Activated CD8-positive, alpha-beta T cell treated with anti-CD3 and anti-CD28 coated beads, Interleukin-2, amount 10 ng/mL, durations not matched to agents 7 days and 5 days (primary cell): ENCODE data around the gene AP1S3. TPM values are rescaled to one million over a fixed set of nuclear protein-coding genes. Genes with fewer than 3 reads are reported as not detected.
"Not testable (repeated sequence)": the region's sequence is repeated elsewhere in the genome, so short reads cannot be mapped to it uniquely, and the experiment has no call there.

Source experiments
- ATAC-seq: fragments of 150-1000 bp; cut with Tn5 transposase; one replicate; pipeline ENCODE4 v1.10.0; 2021; ENCODE audit warnings: moderate library complexity
- CTCF ChIA-PET: fragments of 350-600 bp; sonication (Branson Sonifier 250); formaldehyde crosslinking; loops from one replicate; lab custom pipeline; 2021; ENCODE audit warnings: antibody characterized with exemption; lab: Charles Lee
- POLR2A ChIA-PET: fragments of 350-600 bp; sonication (Branson Sonifier 250); formaldehyde crosslinking; loops from one replicate; lab custom pipeline; 2021; ENCODE audit warnings: antibody characterized with exemption; lab: Charles Lee
- DNase-seq: peaks from one replicate; pipeline ENCODE4 v3.0.0-alpha.2; 2020
- H3K27ac Mint-ChIP-seq: one replicate; pipeline ENCODE4 v1.8.0; 2021; ENCODE audit warnings: mild to moderate bottlenecking, mixed read lengths
- H3K27me3 Mint-ChIP-seq: one replicate; pipeline ENCODE4 v1.8.0; 2021; ENCODE audit warnings: low read depth, mixed read lengths
- H3K36me3 Mint-ChIP-seq: one replicate; pipeline ENCODE4 v1.8.0; 2021; ENCODE audit warnings: low read depth, mixed read lengths
- H3K4me1 Mint-ChIP-seq: one replicate; pipeline ENCODE4 v1.8.0; 2021; ENCODE audit warnings: low read depth, mixed read lengths
- H3K4me3 Mint-ChIP-seq: one replicate; pipeline ENCODE4 v1.8.0; 2021; ENCODE audit warnings: mild to moderate bottlenecking, mixed read lengths
- H3K9me3 Mint-ChIP-seq: one replicate; pipeline ENCODE4 v1.8.0; 2022; ENCODE audit warnings: mixed read lengths; ENCODE audit not compliant: insufficient read depth
- total RNA-seq, 2 experiments: library from RNA; stranded (reverse); gene quantifications; one replicate each; pipeline ENCODE4 v1.2.3, GENCODE V29; 2021

The AP1S3 gene
- total RNA-seq, 2 experiments from 2014 or later = 9.1 TPM

GRCh38 chr2:223772363-223772762, 65.0 kb downstream of the AP1S3 start:
- Mint-ChIP-seq H3K4me3 (no peak overlapping the region), H3K4me1 (peaks cover 14% of the 10 kb centered on the region), H3K27ac (no peak overlapping the region), H3K9me3 (no peaks in the 10 kb centered on the region), H3K36me3 (peaks cover 21% of the 10 kb centered on the region), H3K27me3 (no peaks in the 10 kb centered on the region)
- no peak for DNase-seq
- ChIA-PET CTCF (interaction anchor here (1.2 to 2.0 kb wide), 2 partner anchors 9 to 12 kb away, joined by 3 to 8 read pairs; no protein-coding TSS in a partner anchor), POLR2A (no interaction called here)
- ATAC-seq = no peak

GRCh38 chr2:223771475-223771874, 65.9 kb downstream of the AP1S3 start:
- Mint-ChIP-seq H3K9me3 (no peaks in the 10 kb centered on the region), H3K36me3 (peaks cover 18% of the 10 kb centered on the region), H3K27me3 (no peaks in the 10 kb centered on the region), H3K4me3 (no peak overlapping the region), H3K27ac (no peak overlapping the region), H3K4me1 (peaks cover 14% of the 10 kb centered on the region)
- CTCF ChIA-PET = interaction anchor here (2.0 kb wide), 1 partner anchor 11 kb away, joined by 8 read pairs; no protein-coding TSS in a partner anchor
- POLR2A ChIA-PET = no interaction called here
- ATAC-seq (no peak), DNase-seq (no peak)

GRCh38 chr2:223768179-223768578, 69.2 kb downstream of the AP1S3 start:
- Mint-ChIP-seq H3K27me3 (no peaks in the 10 kb centered on the region), H3K4me3 (no peak overlapping the region), H3K9me3 (no peaks in the 10 kb centered on the region), H3K4me1 (peaks cover 14% of the 10 kb centered on the region), H3K36me3 (peaks cover 10% of the 10 kb centered on the region), H3K27ac (no peak overlapping the region)
- ATAC-seq = no peak
- DNase-seq = no peak
- CTCF ChIA-PET = interaction anchor here (0.8 kb wide), 1 partner anchor 40 kb away, joined by 3 read pairs; no protein-coding TSS in a partner anchor
- POLR2A ChIA-PET = no interaction called here

GRCh38 chr2:223767341-223767740, 70.0 kb downstream of the AP1S3 start:
- ATAC-seq (no peak), DNase-seq (no peak)
- Mint-ChIP-seq H3K27me3 (no peaks in the 10 kb centered on the region), H3K4me1 (peaks cover 22% of the 10 kb centered on the region), H3K4me3 (no peak overlapping the region), H3K9me3 (no peaks in the 10 kb centered on the region), H3K36me3 (peaks cover 10% of the 10 kb centered on the region), H3K27ac (no peak overlapping the region)
- CTCF ChIA-PET = no interaction called here
- POLR2A ChIA-PET = no interaction called here

- H3K27me3 Mint-ChIP-seq = no peaks in the 10 kb centered on the region
- no peak overlapping the region for H3K4me3 Mint-ChIP-seq
- POLR2A ChIA-PET = no interaction called here
- H3K27ac Mint-ChIP-seq = no peak overlapping the region
- no peaks in the 10 kb centered on the region for H3K9me3 Mint-ChIP-seq
- CTCF ChIA-PET = interaction anchor here (0.7 to 1.9 kb wide), 4 partner anchors 11 to 205 kb away, joined by 3 to 5 read pairs (median 4); no protein-coding TSS in a partner anchor
- peaks cover 39% of the 10 kb centered on the region for H3K4me1 Mint-ChIP-seq
- ATAC-seq (no peak), DNase-seq (no peak)
- peaks cover 12% of the 10 kb centered on the region for H3K36me3 Mint-ChIP-seq
These were observed 72.1 kb downstream of the AP1S3 start for GRCh38 chr2:223765221-223765785.

GRCh38 chr2:223764796-223765195, 72.6 kb downstream of the AP1S3 start:
- H3K4me3 Mint-ChIP-seq = no peak overlapping the region
- H3K4me1 Mint-ChIP-seq = peaks cover 44% of the 10 kb centered on the region
- no peaks in the 10 kb centered on the region for H3K27me3 Mint-ChIP-seq
- DNase-seq (no peak), ATAC-seq (no peak)
- H3K36me3 Mint-ChIP-seq = peaks cover 16% of the 10 kb centered on the region
- no peaks in the 10 kb centered on the region for H3K9me3 Mint-ChIP-seq
- no peak overlapping the region for H3K27ac Mint-ChIP-seq
- CTCF ChIA-PET = interaction anchor here (0.7 to 1.9 kb wide), 3 partner anchors 16 to 206 kb away, joined by 3 to 5 read pairs (median 4); no protein-coding TSS in a partner anchor
- POLR2A ChIA-PET = no interaction called here

GRCh38 chr2:223762853-223763252, 74.5 kb downstream of the AP1S3 start:
- Mint-ChIP-seq H3K27ac (no peak overlapping the region), H3K4me1 (peaks cover 36% of the 10 kb centered on the region)

GRCh38 chr2:223761746-223762145, 75.6 kb downstream of the AP1S3 start:
- CTCF ChIA-PET = interaction anchor here (0.7 to 2.4 kb wide), 8 partner anchors 11 to 199 kb away, joined by 6 to 12 read pairs (median 8); partner anchors contain the start of gene MRPL44
- not testable (repeated sequence) for H3K36me3 Mint-ChIP-seq, ATAC-seq, H3K9me3 Mint-ChIP-seq, DNase-seq, H3K27me3 Mint-ChIP-seq
- H3K27ac Mint-ChIP-seq = peak overlapping the region; percentile 91
- POLR2A ChIA-PET = interaction anchor here (2.1 kb wide), 1 partner anchor 180 kb away, joined by 9 read pairs; no protein-coding TSS in a partner anchor
- H3K4me1 Mint-ChIP-seq = peaks cover 33% of the 10 kb centered on the region
- peak overlapping the region; percentile 46 for H3K4me3 Mint-ChIP-seq

More at GRCh38 chr2:223762853-223763252, 74.5 kb downstream of the AP1S3 start:
- no peak for ATAC-seq
- CTCF ChIA-PET = interaction anchor here (1.0 to 1.5 kb wide), 5 partner anchors 9 to 195 kb away, joined by 3 to 4 read pairs (median 4); partner anchors contain the start of gene MRPL44
- Mint-ChIP-seq H3K4me3 (no peak overlapping the region), H3K9me3 (no peaks in the 10 kb centered on the region), H3K36me3 (peaks cover 12% of the 10 kb centered on the region), H3K27me3 (no peaks in the 10 kb centered on the region)
- DNase-seq = no peak
- POLR2A ChIA-PET = no interaction called here

GRCh38 chr2:223760838-223761502, 76.4 kb downstream of the AP1S3 start:
- peaks cover 8% of the 10 kb centered on the region for H3K36me3 Mint-ChIP-seq
- DNase-seq = peak; percentile 85
- H3K4me1 Mint-ChIP-seq = peaks cover 33% of the 10 kb centered on the region

GRCh38 chr2:223759569-223760430, 77.6 kb downstream of the AP1S3 start:
- no peak overlapping the region for H3K4me3 Mint-ChIP-seq
- peak overlapping the region; percentile 91 for H3K27ac Mint-ChIP-seq
- ChIA-PET CTCF (interaction anchor here (1.6 to 2.4 kb wide), 6 partner anchors 12 to 198 kb away, joined by 3 to 11 read pairs (median 8); partner anchors contain the start of gene MRPL44), POLR2A (interaction anchor here (2.1 kb wide), 1 partner anchor 182 kb away, joined by 9 read pairs; no protein-coding TSS in a partner anchor)
- no peaks in the 10 kb centered on the region for H3K27me3 Mint-ChIP-seq
- no peak for DNase-seq
- no peaks in the 10 kb centered on the region for H3K9me3 Mint-ChIP-seq
- peaks cover 33% of the 10 kb centered on the region for H3K4me1 Mint-ChIP-seq
- ATAC-seq = no peak
- peaks cover 8% of the 10 kb centered on the region for H3K36me3 Mint-ChIP-seq

More at GRCh38 chr2:223760838-223761502, 76.4 kb downstream of the AP1S3 start:
- ChIA-PET CTCF (interaction anchor here (0.6 to 2.4 kb wide), 26 partner anchors 11 to 523 kb away, joined by 3 to 12 read pairs (median 4); partner anchors contain the start of genes MRPL44, SCG2 and WDFY1), POLR2A (interaction anchor here (0.6 to 2.1 kb wide), 2 partner anchors 181 to 196 kb away, joined by 3 to 9 read pairs; no protein-coding TSS in a partner anchor)
- Mint-ChIP-seq H3K9me3 (no peaks in the 10 kb centered on the region), H3K27me3 (no peaks in the 10 kb centered on the region), H3K27ac (peak overlapping the region; percentile 91), H3K4me3 (peak overlapping the region; percentile 50)
- peak; percentile 96 for ATAC-seq
